Body of pancreas (tissue), 4 donors: ENCODE measurements around the gene UBAC2. TPM values are rescaled to one million over a fixed set of nuclear protein-coding genes. Genes with fewer than 3 reads are reported as not detected.

ENCODE experiments used
- ATAC-seq: fragments of 150-250 bp; one replicate; pipeline ENCODE4 v1.9.1; 2016
- DNase-seq, 4 donors: peaks; one replicate each; pipeline ENCODE4 v3.0.0-alpha.2; 2019
- H3K27ac ChIP-seq, 4 donors: fragments of 200-600 bp; sonication (generic); 1 replicate in 3 of 4; 2 replicates in 1 of 4; pipeline versions ENCODE4 v1.5.1 to v1.6.1; 2016 to 2019; ENCODE audit warnings: mild to moderate bottlenecking in 1 of 4, mixed read lengths in 1 of 4, moderate library complexity in 1 of 4
- H3K27me3 ChIP-seq, 2 donors: fragments of 200-600 bp; sonication (generic); one replicate each; pipeline ENCODE4 v1.6.0; 2016; ENCODE audit warnings: mild to moderate bottlenecking in 1 of 2
- H3K36me3 ChIP-seq, 2 donors: fragments of 200-600 bp; sonication (generic); replicated peaks in 1 of 2; 2 replicates each; pipeline ENCODE4 v1.5.1; 2016; ENCODE audit warnings: low read depth in 2 of 2; ENCODE audit not compliant: insufficient read depth in 1 of 2
- H3K4me1 ChIP-seq: fragments of 200-600 bp; sonication (generic); one replicate; pipeline ENCODE4 v1.6.0; 2016
- H3K4me3 ChIP-seq, 2 donors: fragments of 200-600 bp; sonication (generic); 1 replicate in 1 of 2; 2 replicates in 1 of 2; pipeline ENCODE4 v1.5.1; 2016 to 2019
- H3K9me3 ChIP-seq, 3 donors: fragments of 200-600 bp; sonication (generic); 1 replicate in 2 of 3; 2 replicates in 1 of 3; pipeline ENCODE4 v1.5.1; 2016
- POLR2A ChIP-seq, 3 donors: fragments of 450-650 bp; IDR thresholded peaks; one replicate each; pipeline ENCODE4 v1.6.1; 2016; ENCODE audit warnings: antibody characterized with exemption in 3 of 3, mild to moderate bottlenecking in 2 of 3
- WGBS, 2 donors: methylation state at CpG; one replicate each; pipeline ENCODE4 v1.1.5; 2017; 5-methylcytosine and 5-hydroxymethylcytosine counted together
- intact Hi-C: fragments of 100-400 bp; cut with DNase I; formaldehyde crosslinking; loops from one replicate; pipeline ENCODE4 v1.15.1; 2023
- total RNA-seq, 2 donors: library from RNA; depleted of rRNA; stranded (reverse); fragments of >200 nt; gene quantifications; one replicate each; pipeline ENCODE4 v1.1.0, GENCODE V29; 2016
- TF ChIP-seq, protein P1 (sequence below), 7 experiments: fragments of 450-650 bp in 4 of 7; fragments of 200-600 bp in 3 of 7; sonication (generic) in 3 of 7; IDR thresholded peaks; one replicate each; pipeline ENCODE4 v1.5.1; 2016 to 2019; ENCODE audit warnings: antibody characterized with exemption in 7 of 7

Gene UBAC2
- total RNA-seq, 2 donors from 2014 or later: 21.4 to 27.2 TPM

DNA sequence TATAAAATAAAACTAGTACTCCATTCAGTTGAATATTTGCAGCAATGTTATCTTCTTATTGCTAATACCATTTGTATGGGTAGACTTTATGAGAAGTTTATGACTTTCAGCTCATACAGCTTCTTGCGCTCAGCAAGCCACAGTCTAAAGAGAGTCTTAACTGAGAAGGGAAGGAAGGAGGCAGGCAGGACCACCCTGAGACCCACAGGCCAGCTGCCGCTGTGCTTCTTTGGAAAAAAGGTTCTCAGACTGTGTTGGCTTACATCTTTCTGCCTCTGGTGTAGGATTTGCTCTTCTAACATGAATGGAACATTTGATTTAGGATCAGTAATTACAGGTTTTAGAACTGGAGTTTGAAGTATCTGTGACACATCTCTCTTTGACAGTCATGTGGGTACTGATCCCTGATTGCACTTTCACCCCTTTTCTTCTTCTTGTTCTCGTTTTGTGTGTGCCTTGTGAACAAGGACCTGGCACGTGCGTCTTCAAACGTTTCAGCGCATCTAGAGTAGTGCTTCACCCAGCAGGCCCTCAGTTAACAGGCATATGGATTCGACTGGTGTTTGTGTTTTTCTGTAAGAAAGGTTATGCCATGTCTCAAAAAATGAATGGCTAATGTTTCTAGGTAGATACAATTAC lies 64.6 kb downstream of the UBAC2 start:
- Histone ChIP-seq H3K4me1 (no peaks in the 10 kb centered on the region), H3K9me3 (no peaks in the 10 kb centered on the region), H3K4me3 (no peak overlapping the region), H3K27ac (no peak overlapping the region), H3K36me3 (no peaks in the 10 kb centered on the region), H3K27me3 (no peaks in the 10 kb centered on the region)
- 70 to 73% methylated on average over 8 of the region's 8 CpGs for WGBS, 2 donors
- intact Hi-C loops: loop anchor here (5.0 kb wide), 1 partner anchor 88 kb away; no protein-coding TSS in a partner anchor
- ATAC-seq (no peak), DNase-seq (no peak)
- no peak for TF ChIP-seq POLR2A (IDR thresholded peaks at IDR 0.05)
- TF ChIP-seq, protein P1, sequence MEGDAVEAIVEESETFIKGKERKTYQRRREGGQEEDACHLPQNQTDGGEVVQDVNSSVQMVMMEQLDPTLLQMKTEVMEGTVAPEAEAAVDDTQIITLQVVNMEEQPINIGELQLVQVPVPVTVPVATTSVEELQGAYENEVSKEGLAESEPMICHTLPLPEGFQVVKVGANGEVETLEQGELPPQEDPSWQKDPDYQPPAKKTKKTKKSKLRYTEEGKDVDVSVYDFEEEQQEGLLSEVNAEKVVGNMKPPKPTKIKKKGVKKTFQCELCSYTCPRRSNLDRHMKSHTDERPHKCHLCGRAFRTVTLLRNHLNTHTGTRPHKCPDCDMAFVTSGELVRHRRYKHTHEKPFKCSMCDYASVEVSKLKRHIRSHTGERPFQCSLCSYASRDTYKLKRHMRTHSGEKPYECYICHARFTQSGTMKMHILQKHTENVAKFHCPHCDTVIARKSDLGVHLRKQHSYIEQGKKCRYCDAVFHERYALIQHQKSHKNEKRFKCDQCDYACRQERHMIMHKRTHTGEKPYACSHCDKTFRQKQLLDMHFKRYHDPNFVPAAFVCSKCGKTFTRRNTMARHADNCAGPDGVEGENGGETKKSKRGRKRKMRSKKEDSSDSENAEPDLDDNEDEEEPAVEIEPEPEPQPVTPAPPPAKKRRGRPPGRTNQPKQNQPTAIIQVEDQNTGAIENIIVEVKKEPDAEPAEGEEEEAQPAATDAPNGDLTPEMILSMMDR (IDR thresholded peaks at IDR 0.05): no peak

DNA sequence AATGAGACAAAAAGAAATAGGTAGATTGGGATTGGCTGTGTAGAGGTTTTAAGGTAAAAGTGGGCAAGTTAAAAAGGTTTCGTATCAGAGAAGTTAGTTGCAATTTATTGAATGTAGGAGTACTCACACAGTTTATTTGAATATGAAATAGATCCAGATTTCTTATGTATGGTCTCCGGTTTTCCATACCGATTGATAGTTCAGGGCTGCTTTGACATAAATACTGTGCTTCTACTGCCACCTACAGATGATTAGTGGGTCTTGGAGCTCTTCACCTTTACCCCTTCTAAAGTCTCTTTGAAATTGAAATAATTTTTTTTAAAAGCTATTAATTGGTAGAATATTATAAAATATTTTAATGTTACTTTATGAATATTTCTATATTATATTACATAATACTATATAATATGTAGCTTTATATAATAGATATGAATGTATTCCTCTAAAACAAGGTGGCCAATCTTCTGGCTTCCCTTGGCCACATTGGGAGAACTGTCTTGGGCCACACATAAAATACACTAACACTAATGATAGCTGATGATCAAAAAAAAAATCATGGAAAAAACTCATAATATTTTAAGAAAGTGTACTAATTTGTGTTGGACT lies 65.3 kb downstream of the UBAC2 start:
- Histone ChIP-seq H3K4me1 (no peaks in the 10 kb centered on the region), H3K27ac (no peak overlapping the region), H3K4me3 (no peak overlapping the region), H3K27me3 (no peaks in the 10 kb centered on the region), H3K36me3 (no peaks in the 10 kb centered on the region), H3K9me3 (no peaks in the 10 kb centered on the region)
- intact Hi-C loops: loop anchor here (5.0 kb wide), 1 partner anchor 89 kb away; no protein-coding TSS in a partner anchor
- ATAC-seq (peak; percentile 59), DNase-seq (no peak)
- TF ChIP-seq, protein P1 (IDR thresholded peaks at IDR 0.05): peak in 6 of 7 experiments; percentile 62 to 76 (median 67)
- no peak for TF ChIP-seq POLR2A (IDR thresholded peaks at IDR 0.05)
- WGBS, 2 donors: 13 to 19% methylated on average over 3 of the region's 3 CpGs

- Histone ChIP-seq H3K36me3 (no peaks in the 10 kb centered on the region), H3K4me1 (no peaks in the 10 kb centered on the region), H3K27me3 (no peaks in the 10 kb centered on the region), H3K9me3 (no peaks in the 10 kb centered on the region), H3K4me3 (no peak overlapping the region), H3K27ac (no peak overlapping the region)
- TF ChIP-seq, protein P1 (IDR thresholded peaks at IDR 0.05): no peak
- no peak for TF ChIP-seq POLR2A (IDR thresholded peaks at IDR 0.05)
- ATAC-seq: no peak
- DNase-seq: no peak
- 81 to 87% methylated on average over 6 of the region's 6 CpGs for WGBS, 2 donors
- intact Hi-C loops: loop anchor here (5.0 kb wide), 1 partner anchor 90 kb away; no protein-coding TSS in a partner anchor
These were observed 66.2 kb downstream of the UBAC2 start for GRCh38 chr13:99266827-99267226.

DNA sequence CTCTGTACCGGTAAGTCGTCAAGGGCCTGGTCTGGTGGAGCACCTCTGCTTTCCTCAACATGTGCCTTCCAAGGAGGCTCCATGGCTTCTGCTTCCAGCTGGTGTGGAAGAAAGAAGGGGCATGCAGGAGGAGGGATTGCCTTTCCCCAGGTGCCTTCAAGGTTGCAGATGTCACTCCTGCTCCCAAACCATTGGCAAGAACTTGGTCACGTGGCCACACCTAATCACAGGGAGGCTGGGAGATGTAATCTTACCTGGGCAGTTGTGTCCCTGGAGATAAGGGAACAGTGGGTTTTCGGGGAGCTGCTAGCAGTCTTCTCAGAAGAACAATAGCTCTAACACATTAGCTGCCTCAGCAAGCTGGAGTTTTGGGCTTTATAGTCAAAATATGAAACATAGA lies 67.3 kb downstream of the UBAC2 start:
- no peaks in the 10 kb centered on the region for H3K27me3 ChIP-seq
- H3K4me3 ChIP-seq: no peak overlapping the region
- WGBS, 2 donors: 83 to 84% methylated on average over 4 of the region's 4 CpGs
- H3K36me3 ChIP-seq: no peaks in the 10 kb centered on the region
- H3K27ac ChIP-seq: no peak overlapping the region
- TF ChIP-seq, protein P1 (IDR thresholded peaks at IDR 0.05): no peak
- TF ChIP-seq POLR2A (IDR thresholded peaks at IDR 0.05): no peak
- intact Hi-C loops: loop anchor here (5.0 kb wide), 1 partner anchor 91 kb away; no protein-coding TSS in a partner anchor
- DNase-seq (no peak), ATAC-seq (no peak)
- no peaks in the 10 kb centered on the region for H3K4me1 ChIP-seq
- H3K9me3 ChIP-seq: no peaks in the 10 kb centered on the region
